COLO829 (cell line): Measurements from ENCODE around the gene LHX3.
"Not testable (repeated sequence)": the region's sequence is repeated elsewhere in the genome, so short reads cannot be mapped to it uniquely, and the experiment has no call there.

Experiments
- DNase-seq: peaks from one replicate; pipeline ENCODE4 v3.0.0; 2012; ENCODE audit warnings: low spot score

The LHX3 gene

GRCh38 chr9:136153381-136154065, 51.4 kb downstream of the LHX3 start:
- DNase-seq: no peak

- DNase-seq: no peak
Observed at GRCh38 chr9:136152931-136153330, 52.0 kb downstream of the LHX3 start.

- DNase-seq: no peak
Observed at GRCh38 chr9:136152543-136152866, 52.4 kb downstream of the LHX3 start.

GRCh38 chr9:136151848-136152542, 52.9 kb downstream of the LHX3 start:
- no peak for DNase-seq

GRCh38 chr9:136151214-136151804, 53.6 kb downstream of the LHX3 start:
- DNase-seq: no peak

GRCh38 chr9:136150664-136151213, 54.2 kb downstream of the LHX3 start:
- not testable (repeated sequence) for DNase-seq

- no peak for DNase-seq
Observed at GRCh38 chr9:136149853-136150252, 55.1 kb downstream of the LHX3 start.

- no peak for DNase-seq
Observed at GRCh38 chr9:136149337-136149736, 55.6 kb downstream of the LHX3 start.

- no peak for DNase-seq
Observed at GRCh38 chr9:136148766-136149165, 56.2 kb downstream of the LHX3 start.

- no peak for DNase-seq
Observed at GRCh38 chr9:136147890-136148714, 56.8 kb downstream of the LHX3 start.

- no peak for DNase-seq
Observed at GRCh38 chr9:136147038-136147889, 57.7 kb downstream of the LHX3 start.
